Liver (tissue), 9 donors: ENCODE measurements around the gene TMEM97. TPM values are rescaled to one million over a fixed set of nuclear protein-coding genes. Genes with fewer than 3 reads are reported as not detected.

ENCODE experiments used
- DNase-seq: peaks from one replicate; pipeline ENCODE4 v3.0.0-alpha.2; 2017; ENCODE audit warnings: low spot score
- H3K27ac ChIP-seq, 2 donors: one replicate each; pipeline ENCODE4 v1.7.0; 2013; ENCODE audit warnings: inconsistent platforms in 2 of 2, low read length in 2 of 2, control low read depth in 1 of 2, low read depth in 1 of 2, mild to moderate bottlenecking in 1 of 2
- H3K27me3 ChIP-seq, 4 donors: one replicate each; pipeline versions ENCODE4 v1.6.1 to v1.7.0; 2013; ENCODE audit warnings: low read length in 3 of 4, inconsistent platforms in 1 of 4, mild to moderate bottlenecking in 1 of 4, moderate library complexity in 1 of 4; ENCODE audit not compliant: control insufficient read depth in 4 of 4, insufficient read depth in 4 of 4
- H3K36me3 ChIP-seq, 4 donors: one replicate each; pipeline versions ENCODE4 v1.6.1 to v1.7.0; 2013; ENCODE audit warnings: low read length in 3 of 4, mild to moderate bottlenecking in 3 of 4, low read depth in 1 of 4, moderate library complexity in 1 of 4; ENCODE audit not compliant: control insufficient read depth in 4 of 4, insufficient read depth in 3 of 4
- H3K4me1 ChIP-seq, 4 donors: one replicate each; pipeline versions ENCODE4 v1.6.1 to v1.7.0; 2013; ENCODE audit warnings: low read length in 3 of 4, mild to moderate bottlenecking in 3 of 4, moderate library complexity in 1 of 4; ENCODE audit not compliant: control insufficient read depth in 4 of 4, insufficient read depth in 4 of 4
- H3K4me3 ChIP-seq, 3 donors: one replicate each; pipeline versions ENCODE4 v1.6.1 to v1.7.0; 2013; ENCODE audit warnings: low read length in 3 of 3, control low read depth in 1 of 3, low read depth in 1 of 3, mild to moderate bottlenecking in 1 of 3
- H3K9ac ChIP-seq, 2 donors: one replicate each; pipeline ENCODE4 v1.7.0; 2013; ENCODE audit warnings: low read length in 2 of 2, mild to moderate bottlenecking in 2 of 2, moderate library complexity in 2 of 2, control low read depth in 1 of 2, low read depth in 1 of 2
- H3K9me3 ChIP-seq, 4 donors: one replicate each; pipeline versions ENCODE4 v1.6.1 to v1.7.0; 2013; ENCODE audit warnings: low read length in 3 of 4; ENCODE audit not compliant: control insufficient read depth in 4 of 4
- ATF3 ChIP-seq: IDR thresholded peaks from 2 replicates; pipeline ENCODE4 v1.6.1; 2016; ENCODE audit warnings: antibody characterized with exemption
- CTCF ChIP-seq: fragments of 150-350 bp; IDR thresholded peaks from 2 replicates; pipeline ENCODE4 v1.5.1; 2017; ENCODE audit warnings: improper control_type of control experiment, low read depth, low read length; ENCODE audit not compliant: missing input control
- EGR1 ChIP-seq, 2 donors: IDR thresholded peaks; 2 replicates each; pipeline ENCODE4 v1.6.1; 2016 to 2018; ENCODE audit warnings: antibody characterized with exemption in 2 of 2, low read depth in 2 of 2
- FOXA1 ChIP-seq: IDR thresholded peaks from 2 replicates; pipeline ENCODE4 v1.6.1; 2016; ENCODE audit warnings: antibody characterized with exemption
- FOXA2 ChIP-seq: IDR thresholded peaks from 2 replicates; pipeline ENCODE4 v1.6.1; 2016; ENCODE audit warnings: antibody characterized with exemption
- GABPA ChIP-seq, 2 donors: IDR thresholded peaks in 1 of 2; conservative IDR thresholded peaks in 1 of 2; 2 replicates each; pipeline ENCODE4 v1.6.1; 2016; ENCODE audit warnings: antibody characterized with exemption in 2 of 2, mild to moderate bottlenecking in 1 of 2, moderate library complexity in 1 of 2
- HNF4A ChIP-seq, 2 donors: conservative IDR thresholded peaks; 2 replicates each; pipeline ENCODE4 v1.6.1; 2016; ENCODE audit warnings: antibody characterized with exemption in 2 of 2, mild to moderate bottlenecking in 2 of 2
- HNF4G ChIP-seq: IDR thresholded peaks from 2 replicates; pipeline ENCODE4 v1.6.1; 2016; ENCODE audit warnings: antibody characterized with exemption
- JUND ChIP-seq, 2 donors: IDR thresholded peaks; 2 replicates each; pipeline ENCODE4 v1.6.1; 2016; ENCODE audit warnings: antibody characterized with exemption in 2 of 2
- MAX ChIP-seq: IDR thresholded peaks from 2 replicates; pipeline ENCODE4 v1.6.1; 2016; ENCODE audit warnings: antibody characterized with exemption
- NR2F2 ChIP-seq: IDR thresholded peaks from 2 replicates; pipeline ENCODE4 v1.6.1; 2016; ENCODE audit warnings: antibody characterized with exemption
- RAD21 ChIP-seq, 2 donors: IDR thresholded peaks; 2 replicates each; pipeline ENCODE4 v1.6.1; 2016; ENCODE audit warnings: antibody characterized with exemption in 2 of 2, mild to moderate bottlenecking in 2 of 2
- REST ChIP-seq: IDR thresholded peaks from 2 replicates; pipeline ENCODE4 v1.6.1; 2016; ENCODE audit warnings: antibody characterized with exemption, mild to moderate bottlenecking
- RXRA ChIP-seq, 2 donors: IDR thresholded peaks; 2 replicates each; pipeline ENCODE4 v1.6.1; 2017 to 2018; ENCODE audit warnings: antibody characterized with exemption in 2 of 2, mild to moderate bottlenecking in 1 of 2
- SP1 ChIP-seq: IDR thresholded peaks from 2 replicates; pipeline ENCODE4 v1.6.1; 2018; ENCODE audit warnings: antibody characterized with exemption, mild to moderate bottlenecking
- TAF1 ChIP-seq: conservative IDR thresholded peaks from 2 replicates; pipeline ENCODE4 v1.6.1; 2016; ENCODE audit warnings: antibody characterized with exemption, mild to moderate bottlenecking
- YY1 ChIP-seq: IDR thresholded peaks from 2 replicates; pipeline ENCODE4 v1.6.1; 2016; ENCODE audit warnings: antibody characterized with exemption, mild to moderate bottlenecking
- ZBTB33 ChIP-seq: IDR thresholded peaks from 2 replicates; pipeline ENCODE4 v1.6.1; 2016; ENCODE audit warnings: antibody characterized with exemption
- WGBS: extraction: QIAGEN DNeasy Blood & Tissue Kit; methylation state at CpG from one replicate; pipeline ENCODE4 v1.1.7; 2013; 5-methylcytosine and 5-hydroxymethylcytosine counted together
- polyA plus RNA-seq, 2 donors: library from polyadenylated mRNA; stranded (reverse) in 1 of 2; unstranded in 1 of 2; fragments of 200-250 nt in 1 of 2; fragments of >200 nt in 1 of 2; fragmentation: Nextera tagmentation in 1 of 2; extraction: Ambion mirVana in 1 of 2; gene quantifications; one replicate each; pipeline versions ENCODE4 v1.2.1 to v1.2.3, GENCODE V29; 2013 to 2015
- total RNA-seq, 2 donors: library from RNA; depleted of rRNA; stranded (reverse); fragments of >200 nt; gene quantifications; one replicate each; pipeline ENCODE4 v1.2.3, GENCODE V29; 2014
- donor health status: healthy.
- donor health status: healthy.
- donor health status: healthy.
- donor health status: healthy.
- donor health status: healthy.

TMEM97 gene
- total and polyA plus RNA-seq, 4 donors: 29.5 to 90.2 (median 63.5) TPM

GRCh38 chr17:28335959-28336871, 17.2 kb downstream of the TMEM97 start:
- Histone ChIP-seq H3K9me3 (no peaks in the 10 kb centered on the region), H3K4me1 (peaks cover 4 to 39% (median 36%) of the 10 kb centered on the region in 4 donors), H3K9ac (peak overlapping the region; percentile 87 to 89), H3K4me3 (peak overlapping the region; percentile 85 to 93 (median 91)), H3K27ac (peak overlapping the region; percentile 93 to 96), H3K36me3 (peaks cover 5 to 25% (median 13%) of the 10 kb centered on the region in 4 donors), H3K27me3 (no peaks in the 10 kb centered on the region)
- WGBS: 6% methylated on average over 29 of the region's 29 CpGs
- DNase-seq: peak; percentile 44
- TF ChIP-seq ATF3 (peak; percentile 40), NR2F2 (peak; percentile 73), GABPA (IDR thresholded peaks at IDR 0.05 in 1 of 2, conservative IDR thresholded peaks at IDR 0.05 in 1 of 2) (peak in 1 of 2 donors; percentile 62), EGR1 (IDR thresholded peaks at IDR 0.05; ENCODE audit: low read depth in 2 of 2) (no peak), FOXA2 (peak; percentile 8), TAF1 (peak; percentile 61), HNF4A (conservative IDR thresholded peaks at IDR 0.05) (peak; percentile 34 to 42), JUND (IDR thresholded peaks at IDR 0.05) (peak; percentile 75 to 86), ZBTB33 (peak; percentile 11), REST (peak; percentile 59), HNF4G (no peak), YY1 (peak; percentile 78), FOXA1 (no peak), MAX (no peak), CTCF (no peak), RXRA (IDR thresholded peaks at IDR 0.05) (peak; percentile 50 to 53), RAD21 (IDR thresholded peaks at IDR 0.05) (peak; percentile 38 to 49), SP1 (peak; percentile 68)
